Right lobe of liver (tissue), 6 donors: Measurements from ENCODE around the gene IAH1. TPM values are rescaled to one million over a fixed set of nuclear protein-coding genes. Genes with fewer than 3 reads are reported as not detected.

Source experiments
- ATAC-seq, 4 donors: fragments of 200-7000 bp; cut with Tn5 transposase; one replicate each; pipeline ENCODE4 v1.9.1; 2020; ENCODE audit warnings: mild to moderate bottlenecking in 4 of 4, moderate library complexity in 4 of 4
- DNase-seq, 3 donors: peaks; one replicate each; pipeline ENCODE4 v3.0.0-alpha.2; 2020
- H3K27ac ChIP-seq, 3 donors: fragments of 200-600 bp; one replicate each; pipeline ENCODE4 v1.8.0; 2022
- H3K27me3 ChIP-seq, 2 donors: fragments of 200-600 bp; one replicate each; pipeline ENCODE4 v1.8.0; 2022
- H3K36me3 ChIP-seq, 4 donors: fragments of 200-600 bp; sonication (generic) in 1 of 4; one replicate each; pipeline versions ENCODE4 v1.5.1 to v1.8.0; 2017 to 2022; ENCODE audit warnings: control low read depth in 1 of 4
- H3K4me1 ChIP-seq, 4 donors: fragments of 200-600 bp; sonication (generic) in 1 of 4; one replicate each; pipeline versions ENCODE4 v1.5.1 to v1.8.0; 2017 to 2022; ENCODE audit warnings: control low read depth in 1 of 4
- H3K4me3 ChIP-seq, 3 donors: fragments of 200-600 bp; one replicate each; pipeline ENCODE4 v1.8.0; 2022
- H3K9me3 ChIP-seq, 4 donors: fragments of 200-600 bp; sonication (generic) in 1 of 4; one replicate each; pipeline versions ENCODE4 v1.5.1 to v1.8.0; 2017 to 2022; ENCODE audit warnings: control low read depth in 1 of 4
- CTCF ChIP-seq, 4 donors: fragments of 200-600 bp in 3 of 4; fragments of 450-650 bp in 1 of 4; IDR thresholded peaks; one replicate each; pipeline versions ENCODE4 v1.5.1 to v1.8.0; 2016 to 2022; ENCODE audit warnings: antibody characterized with exemption in 4 of 4, mild to moderate bottlenecking in 2 of 4
- POLR2A ChIP-seq: fragments of 450-650 bp; IDR thresholded peaks from one replicate; pipeline ENCODE4 v1.6.1; 2017; ENCODE audit warnings: antibody characterized with exemption, mild to moderate bottlenecking
- WGBS: methylation state at CpG from one replicate; pipeline ENCODE4 v1.1.6; 2018; ENCODE audit warnings: low coverage, low lambda C conversion rate; ENCODE audit not compliant: insufficient coverage; ENCODE audit errors: missing lambda C conversion rate; 5-methylcytosine and 5-hydroxymethylcytosine counted together
- intact Hi-C, 2 donors: fragments of 100-400 bp; cut with DNase I; formaldehyde crosslinking; loops; one replicate each; pipeline versions ENCODE4 v1.11.2 to v1.14.1; 2022
- total RNA-seq, 6 experiments: library from RNA; depleted of rRNA in 2 of 6; stranded (reverse); fragments of >200 nt in 2 of 6; fragmentation: NEBNext Ultra II Directional in 3 of 6; extraction: Animal tissue kit (Norgen Biotek cat#: 25700) in 3 of 6; gene quantifications; one replicate each; pipeline versions ENCODE4 v1.1.0 to v1.2.4, GENCODE V29; 2016 to 2023
- donor health status: DM: no; HTN: yes; CAD: no.
- donor health status: DM: no; HTN: no; CAD: no.
- donor health status: DM: no; HTN: no; CAD: no.
- donor health status: DM: no; HTN: yes; CAD: no.
- donor health status: DM: no; HTN: yes; CAD: no.

The IAH1 gene
- total RNA-seq, 6 experiments from 2014 or later, result 30.4 to 41.3 (median 33.6) TPM

- intact Hi-C loops, result no loop called here
- ATAC-seq (no peak), DNase-seq (no peak)
- Histone ChIP-seq H3K27me3 (no peaks in the 10 kb centered on the region), H3K36me3 (peaks cover 0 to 93% (median 44%) of the 10 kb centered on the region in 4 donors), H3K9me3 (no peaks in the 10 kb centered on the region), H3K4me3 (no peak overlapping the region), H3K4me1 (no peaks in the 10 kb centered on the region), H3K27ac (no peak overlapping the region)
- no peak for TF ChIP-seq POLR2A
- no peak for TF ChIP-seq CTCF (IDR thresholded peaks at IDR 0.05)
- 80% methylated on average over 2 of the region's 2 CpGs for WGBS
Measured at GRCh38 chr2:9490789-9491188, 16.4 kb downstream of the IAH1 start.

DNA sequence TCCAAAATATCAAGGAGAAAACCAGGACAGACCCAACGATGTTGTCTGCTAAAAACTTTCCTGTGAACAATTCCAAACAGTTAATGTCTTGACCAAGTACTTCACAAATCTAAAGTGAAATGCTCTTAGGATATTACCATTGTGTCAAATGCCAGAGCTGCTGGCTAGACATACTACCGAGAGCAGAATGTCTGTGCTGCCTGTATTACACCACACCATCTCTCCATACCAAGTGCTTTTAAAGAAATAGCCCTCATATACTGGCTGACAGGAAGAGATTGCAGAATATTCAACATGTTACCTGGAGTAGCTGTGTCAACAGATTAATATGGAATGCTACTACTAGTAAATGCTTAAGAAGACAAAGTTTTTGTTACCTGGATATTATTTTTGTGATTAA, 18.6 kb downstream of the IAH1 start:
- WGBS, result 60% methylated on average over 2 of the region's 2 CpGs
- Histone ChIP-seq H3K27ac (no peak overlapping the region), H3K4me3 (no peak overlapping the region), H3K9me3 (no peaks in the 10 kb centered on the region), H3K36me3 (peaks cover 0 to 92% (median 42%) of the 10 kb centered on the region in 4 donors), H3K4me1 (no peaks in the 10 kb centered on the region), H3K27me3 (no peaks in the 10 kb centered on the region)
- intact Hi-C loops, result no loop called here
- no peak for TF ChIP-seq CTCF (IDR thresholded peaks at IDR 0.05)
- no peak for TF ChIP-seq POLR2A
- DNase-seq (no peak), ATAC-seq (no peak)

DNA sequence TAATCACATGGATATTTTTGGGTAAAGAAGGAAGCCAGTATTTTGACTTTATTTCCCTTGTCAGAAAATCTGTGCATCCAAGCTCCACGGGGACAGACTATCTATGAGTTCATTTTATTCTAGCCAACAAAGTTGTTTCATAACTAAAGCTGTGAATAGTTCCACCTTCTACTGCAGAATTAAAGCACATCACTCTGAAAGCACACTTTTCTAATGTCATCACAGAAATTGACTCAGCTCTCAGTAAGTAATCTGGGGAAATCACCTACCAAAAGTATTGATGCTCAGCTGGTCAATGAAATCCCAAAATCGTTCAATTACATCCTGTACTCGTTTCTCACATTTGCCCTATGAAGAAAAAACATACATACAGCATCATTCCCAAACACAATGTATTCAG, 19.1 kb downstream of the IAH1 start:
- TF ChIP-seq POLR2A (no peak), CTCF (IDR thresholded peaks at IDR 0.05) (no peak)
- no peak overlapping the region for H3K27ac ChIP-seq
- peaks cover 0 to 86% (median 38%) of the 10 kb centered on the region in 4 donors for H3K36me3 ChIP-seq
- WGBS, result 71% methylated on average over 3 of the region's 3 CpGs
- no peak overlapping the region for H3K4me3 ChIP-seq
- no peaks in the 10 kb centered on the region for H3K9me3 ChIP-seq
- intact Hi-C loops, result no loop called here
- no peaks in the 10 kb centered on the region for H3K27me3 ChIP-seq
- no peaks in the 10 kb centered on the region for H3K4me1 ChIP-seq
- ATAC-seq (no peak), DNase-seq (no peak)

DNA sequence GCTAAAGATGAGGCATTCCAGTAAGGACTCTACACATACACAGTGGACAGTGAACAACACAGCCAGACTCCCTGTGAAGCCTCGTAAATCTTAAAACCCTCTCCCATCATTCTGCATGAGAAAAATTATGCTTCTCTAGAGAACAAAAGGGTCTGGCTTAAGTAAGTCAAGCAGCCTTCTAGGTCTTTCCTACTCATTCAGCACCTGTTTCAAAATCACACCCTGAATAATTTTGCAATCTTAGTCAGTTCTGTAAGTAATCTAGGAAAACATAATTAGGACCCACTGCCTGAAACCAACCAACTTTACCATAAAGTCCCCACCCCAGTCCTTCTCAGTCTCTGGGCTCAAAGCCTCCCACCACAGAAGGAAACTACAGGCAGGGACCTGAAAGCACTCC, 19.7 kb downstream of the IAH1 start:
- Histone ChIP-seq H3K4me1 (no peaks in the 10 kb centered on the region), H3K27ac (no peak overlapping the region), H3K4me3 (no peak overlapping the region), H3K27me3 (no peaks in the 10 kb centered on the region), H3K36me3 (peaks cover 0 to 80% (median 34%) of the 10 kb centered on the region in 4 donors), H3K9me3 (no peaks in the 10 kb centered on the region)
- 100% methylated on average over 1 of the region's 1 CpG for WGBS
- TF ChIP-seq CTCF (IDR thresholded peaks at IDR 0.05), result no peak
- no peak for TF ChIP-seq POLR2A
- intact Hi-C loops, result no loop called here
- no peak for DNase-seq
- ATAC-seq, result no peak

DNA sequence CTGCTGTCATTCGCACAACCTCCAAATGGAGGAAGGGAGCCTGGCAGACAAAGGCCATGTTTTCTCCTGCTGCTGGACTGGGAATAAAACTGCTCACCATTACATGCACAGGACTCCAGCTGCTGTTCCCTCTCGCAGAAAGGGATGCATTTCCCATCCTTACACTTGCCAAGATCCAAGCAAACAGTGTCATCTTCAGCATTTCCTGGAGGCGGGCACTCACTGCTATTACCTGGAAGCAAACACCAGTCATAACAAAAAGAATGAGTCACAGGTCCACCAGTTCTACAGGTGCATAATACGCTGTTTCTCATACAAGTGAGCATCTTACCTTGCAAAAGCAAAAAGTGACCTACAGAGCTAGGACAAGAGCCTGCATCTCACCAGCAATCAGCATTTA, 22.7 kb downstream of the IAH1 start:
- ATAC-seq, result peak in 1 of 4 donors; percentile 67
- intact Hi-C loops, result no loop called here

More for the DNA sequence above, 22.7 kb downstream of the IAH1 start:
- H3K27ac ChIP-seq, result no peak overlapping the region
- H3K4me3 ChIP-seq, result no peak overlapping the region
- no peak for DNase-seq
- WGBS, result 87% methylated on average over 3 of the region's 4 CpGs
- H3K4me1 ChIP-seq, result no peaks in the 10 kb centered on the region
- no peak for TF ChIP-seq CTCF (IDR thresholded peaks at IDR 0.05)
- no peak for TF ChIP-seq POLR2A
- H3K9me3 ChIP-seq, result no peaks in the 10 kb centered on the region
- H3K27me3 ChIP-seq, result no peaks in the 10 kb centered on the region
- peaks cover 0 to 60% (median 17%) of the 10 kb centered on the region in 4 donors for H3K36me3 ChIP-seq
